HepG2 (cell line): Measurements from ENCODE around the gene CIBAR2.

ENCODE experiments used
- CTCF ChIP-seq: sonication (generic); formaldehyde crosslinking; IDR thresholded peaks from 2 replicates; pipeline ENCODE4 v1.5.0; 2020; ENCODE audit warnings: mild to moderate bottlenecking, missing genetic modification reagents, moderate library complexity
- TCF7L2 ChIP-seq: IDR thresholded peaks from 2 replicates; pipeline ENCODE4 v1.6.1; 2011; ENCODE audit warnings: mild to moderate bottlenecking, low read depth, low read length, moderate library complexity
- ZNF253 ChIP-seq: sonication (generic); formaldehyde crosslinking; IDR thresholded peaks from 2 replicates; pipeline ENCODE4 v1.8.0; 2022; ENCODE audit warnings: mild to moderate bottlenecking, missing genetic modification reagents, borderline replicate concordance
- ZNF430 ChIP-seq: sonication (generic); formaldehyde crosslinking; IDR thresholded peaks from 2 replicates; pipeline ENCODE4 v1.9.0; 2021; ENCODE audit warnings: mild to moderate bottlenecking, missing genetic modification reagents
- ZNF446 ChIP-seq: sonication (generic); formaldehyde crosslinking; IDR thresholded peaks from 2 replicates; pipeline ENCODE4 v1.5.0; 2020; ENCODE audit warnings: mild to moderate bottlenecking, missing genetic modification reagents
- TF ChIP-seq, protein P1 (sequence below): sonication (generic); formaldehyde crosslinking; IDR thresholded peaks from 2 replicates; pipeline ENCODE4 v1.4.0; 2020; ENCODE audit warnings: missing genetic modification reagents

DNA sequence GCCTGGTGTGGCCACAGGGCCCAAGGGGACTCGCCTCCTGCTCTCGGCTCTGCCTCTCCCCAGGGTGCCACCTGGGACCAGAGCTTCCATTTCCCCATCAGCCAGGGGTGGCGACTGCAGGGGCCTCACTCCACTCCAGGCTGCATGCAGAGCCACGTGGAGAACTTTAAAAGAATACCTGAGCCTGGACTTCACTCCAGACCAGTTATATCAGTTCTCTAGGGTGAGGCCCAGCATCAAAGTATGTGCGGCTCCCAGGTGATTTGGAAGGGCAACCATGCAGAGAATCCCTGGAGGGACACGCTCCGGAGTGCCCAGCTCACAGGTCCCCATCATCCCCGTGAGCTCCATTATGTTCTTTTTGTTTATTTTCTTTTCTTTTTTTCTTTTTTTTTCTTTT lies 44.8 kb downstream of the CIBAR2 start:
- TF ChIP-seq ZNF253 (CRISPR knock-in tag): no peak
- TF ChIP-seq CTCF (CRISPR knock-in tag): no peak
- TF ChIP-seq ZNF430 (CRISPR knock-in tag): no peak
- no peak for TF ChIP-seq ZNF446 (CRISPR knock-in tag)
- TF ChIP-seq, protein P1, sequence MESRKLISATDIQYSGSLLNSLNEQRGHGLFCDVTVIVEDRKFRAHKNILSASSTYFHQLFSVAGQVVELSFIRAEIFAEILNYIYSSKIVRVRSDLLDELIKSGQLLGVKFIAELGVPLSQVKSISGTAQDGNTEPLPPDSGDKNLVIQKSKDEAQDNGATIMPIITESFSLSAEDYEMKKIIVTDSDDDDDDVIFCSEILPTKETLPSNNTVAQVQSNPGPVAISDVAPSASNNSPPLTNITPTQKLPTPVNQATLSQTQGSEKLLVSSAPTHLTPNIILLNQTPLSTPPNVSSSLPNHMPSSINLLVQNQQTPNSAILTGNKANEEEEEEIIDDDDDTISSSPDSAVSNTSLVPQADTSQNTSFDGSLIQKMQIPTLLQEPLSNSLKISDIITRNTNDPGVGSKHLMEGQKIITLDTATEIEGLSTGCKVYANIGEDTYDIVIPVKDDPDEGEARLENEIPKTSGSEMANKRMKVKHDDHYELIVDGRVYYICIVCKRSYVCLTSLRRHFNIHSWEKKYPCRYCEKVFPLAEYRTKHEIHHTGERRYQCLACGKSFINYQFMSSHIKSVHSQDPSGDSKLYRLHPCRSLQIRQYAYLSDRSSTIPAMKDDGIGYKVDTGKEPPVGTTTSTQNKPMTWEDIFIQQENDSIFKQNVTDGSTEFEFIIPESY: no peak
- TF ChIP-seq TCF7L2: no peak
